Chondrocyte (in vitro differentiated cells): Measurements from ENCODE around the gene THRAP3. TPM values are rescaled to one million over a fixed set of nuclear protein-coding genes. Genes with fewer than 3 reads are reported as not detected.

Experiments used
- DNase-seq: peaks from one replicate; pipeline ENCODE4 v3.0.0; 2021; ENCODE audit warnings: mixed read lengths, low spot score
- H3K27ac Mint-ChIP-seq: one replicate; pipeline ENCODE4 v1.8.0; 2021; ENCODE audit warnings: mild to moderate bottlenecking, moderate library complexity, mixed read lengths; ENCODE audit not compliant: unreplicated experiment
- H3K27me3 Mint-ChIP-seq: 2 replicates; pipeline ENCODE4 v1.8.0; 2021; ENCODE audit warnings: low read depth, mixed read lengths
- H3K36me3 Mint-ChIP-seq: 2 replicates; pipeline ENCODE4 v1.8.0; 2021; ENCODE audit warnings: low read depth, mixed read lengths
- H3K4me1 Mint-ChIP-seq: 2 replicates; pipeline ENCODE4 v1.8.0; 2021; ENCODE audit warnings: low read depth, mild to moderate bottlenecking, mixed read lengths
- H3K4me3 Mint-ChIP-seq: one replicate; pipeline ENCODE4 v1.8.0; 2021; ENCODE audit warnings: mild to moderate bottlenecking, moderate library complexity, mixed read lengths; ENCODE audit not compliant: unreplicated experiment
- H3K9me3 Mint-ChIP-seq: 2 replicates; pipeline ENCODE4 v1.8.0; 2021; ENCODE audit warnings: low read depth, mixed read lengths
- long read RNA-seq: library from polyadenylated mRNA; stranded (forward); transcript quantifications from one replicate; pipeline ENCODE4 v2.0.0, GENCODE V29; 2021
- total RNA-seq: library from RNA; stranded (reverse); gene quantifications from 3 replicates; pipeline ENCODE4 v1.2.1, GENCODE V29; 2021
- TF ChIP-seq, protein P1 (sequence below): fragments of 200-600 bp; sonication (generic); IDR thresholded peaks from 2 replicates; pipeline ENCODE4 v1.5.0; 2021; ENCODE audit warnings: antibody characterized with exemption, mild to moderate bottlenecking, moderate library complexity

THRAP3 gene, protein sequence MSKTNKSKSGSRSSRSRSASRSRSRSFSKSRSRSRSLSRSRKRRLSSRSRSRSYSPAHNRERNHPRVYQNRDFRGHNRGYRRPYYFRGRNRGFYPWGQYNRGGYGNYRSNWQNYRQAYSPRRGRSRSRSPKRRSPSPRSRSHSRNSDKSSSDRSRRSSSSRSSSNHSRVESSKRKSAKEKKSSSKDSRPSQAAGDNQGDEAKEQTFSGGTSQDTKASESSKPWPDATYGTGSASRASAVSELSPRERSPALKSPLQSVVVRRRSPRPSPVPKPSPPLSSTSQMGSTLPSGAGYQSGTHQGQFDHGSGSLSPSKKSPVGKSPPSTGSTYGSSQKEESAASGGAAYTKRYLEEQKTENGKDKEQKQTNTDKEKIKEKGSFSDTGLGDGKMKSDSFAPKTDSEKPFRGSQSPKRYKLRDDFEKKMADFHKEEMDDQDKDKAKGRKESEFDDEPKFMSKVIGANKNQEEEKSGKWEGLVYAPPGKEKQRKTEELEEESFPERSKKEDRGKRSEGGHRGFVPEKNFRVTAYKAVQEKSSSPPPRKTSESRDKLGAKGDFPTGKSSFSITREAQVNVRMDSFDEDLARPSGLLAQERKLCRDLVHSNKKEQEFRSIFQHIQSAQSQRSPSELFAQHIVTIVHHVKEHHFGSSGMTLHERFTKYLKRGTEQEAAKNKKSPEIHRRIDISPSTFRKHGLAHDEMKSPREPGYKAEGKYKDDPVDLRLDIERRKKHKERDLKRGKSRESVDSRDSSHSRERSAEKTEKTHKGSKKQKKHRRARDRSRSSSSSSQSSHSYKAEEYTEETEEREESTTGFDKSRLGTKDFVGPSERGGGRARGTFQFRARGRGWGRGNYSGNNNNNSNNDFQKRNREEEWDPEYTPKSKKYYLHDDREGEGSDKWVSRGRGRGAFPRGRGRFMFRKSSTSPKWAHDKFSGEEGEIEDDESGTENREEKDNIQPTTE
- 88.7 to 106 TPM (median 106 TPM) in 3 replicates for total RNA-seq
- long read RNA-seq, full-length matches to known transcripts, result 1 of 10 reads
- long read RNA-seq, partial matches to known transcripts, result 1 of 10 reads
- long read RNA-seq, other reads (novel, unspliced or antisense), result 8 of 10 reads

GRCh38 chr1:36223996-36224536, at the start of gene THRAP3:
Gene THRAP3, plus strand, starts transcription at chr1:36224443. Its CDS starts 58,121 bp downstream, at chr1:36282564.
- Mint-ChIP-seq H3K36me3 (peaks cover 7% of the 10 kb centered on the region), H3K4me3 (peak within 1 kb of the TSS; percentile 88), H3K27ac (peak within 1 kb of the TSS; percentile 100), H3K9me3 (no peaks in the 10 kb centered on the region), H3K27me3 (no peaks in the 10 kb centered on the region), H3K4me1 (peaks cover 32% of the 10 kb centered on the region)
- TF ChIP-seq, protein P1, sequence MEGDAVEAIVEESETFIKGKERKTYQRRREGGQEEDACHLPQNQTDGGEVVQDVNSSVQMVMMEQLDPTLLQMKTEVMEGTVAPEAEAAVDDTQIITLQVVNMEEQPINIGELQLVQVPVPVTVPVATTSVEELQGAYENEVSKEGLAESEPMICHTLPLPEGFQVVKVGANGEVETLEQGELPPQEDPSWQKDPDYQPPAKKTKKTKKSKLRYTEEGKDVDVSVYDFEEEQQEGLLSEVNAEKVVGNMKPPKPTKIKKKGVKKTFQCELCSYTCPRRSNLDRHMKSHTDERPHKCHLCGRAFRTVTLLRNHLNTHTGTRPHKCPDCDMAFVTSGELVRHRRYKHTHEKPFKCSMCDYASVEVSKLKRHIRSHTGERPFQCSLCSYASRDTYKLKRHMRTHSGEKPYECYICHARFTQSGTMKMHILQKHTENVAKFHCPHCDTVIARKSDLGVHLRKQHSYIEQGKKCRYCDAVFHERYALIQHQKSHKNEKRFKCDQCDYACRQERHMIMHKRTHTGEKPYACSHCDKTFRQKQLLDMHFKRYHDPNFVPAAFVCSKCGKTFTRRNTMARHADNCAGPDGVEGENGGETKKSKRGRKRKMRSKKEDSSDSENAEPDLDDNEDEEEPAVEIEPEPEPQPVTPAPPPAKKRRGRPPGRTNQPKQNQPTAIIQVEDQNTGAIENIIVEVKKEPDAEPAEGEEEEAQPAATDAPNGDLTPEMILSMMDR, result no peak
- peak; percentile 99 for DNase-seq

DNA sequence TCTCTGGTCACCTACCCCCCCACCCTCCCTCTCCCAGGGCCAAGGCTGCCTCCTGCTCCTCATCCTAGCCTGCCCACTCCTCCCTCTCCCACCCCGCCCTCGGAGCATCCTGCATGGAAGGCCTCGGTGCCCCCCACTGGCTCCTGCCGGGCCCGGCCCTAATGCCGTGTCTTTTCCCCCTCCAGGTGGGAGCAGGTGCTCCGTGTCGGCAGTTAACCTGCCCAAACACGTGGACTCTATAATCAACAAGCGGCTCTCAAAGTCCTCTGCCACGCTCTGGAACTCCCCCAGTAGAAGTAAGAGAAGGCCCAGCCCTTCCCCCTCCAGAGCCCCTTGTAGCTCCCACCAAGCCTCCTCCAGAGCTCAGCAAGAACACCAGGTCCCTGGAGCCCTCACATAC, 49.5 kb upstream of the THRAP3 start:
- Mint-ChIP-seq H3K27me3 (no peaks in the 10 kb centered on the region), H3K9me3 (no peaks in the 10 kb centered on the region), H3K27ac (peak overlapping the region; percentile 79), H3K36me3 (peaks cover 26% of the 10 kb centered on the region), H3K4me3 (no peak overlapping the region), H3K4me1 (peaks cover 26% of the 10 kb centered on the region)
- DNase-seq, result no peak
- TF ChIP-seq, protein P1, result no peak

- DNase-seq, result no peak
- Mint-ChIP-seq H3K9me3 (no peaks in the 10 kb centered on the region), H3K27ac (peak overlapping the region; percentile 79), H3K27me3 (no peaks in the 10 kb centered on the region), H3K4me3 (no peak overlapping the region), H3K36me3 (peaks cover 33% of the 10 kb centered on the region), H3K4me1 (peaks cover 22% of the 10 kb centered on the region)
- TF ChIP-seq, protein P1, result no peak
Measured at GRCh38 chr1:36175137-36176095, 48.8 kb upstream of the THRAP3 start.

DNA sequence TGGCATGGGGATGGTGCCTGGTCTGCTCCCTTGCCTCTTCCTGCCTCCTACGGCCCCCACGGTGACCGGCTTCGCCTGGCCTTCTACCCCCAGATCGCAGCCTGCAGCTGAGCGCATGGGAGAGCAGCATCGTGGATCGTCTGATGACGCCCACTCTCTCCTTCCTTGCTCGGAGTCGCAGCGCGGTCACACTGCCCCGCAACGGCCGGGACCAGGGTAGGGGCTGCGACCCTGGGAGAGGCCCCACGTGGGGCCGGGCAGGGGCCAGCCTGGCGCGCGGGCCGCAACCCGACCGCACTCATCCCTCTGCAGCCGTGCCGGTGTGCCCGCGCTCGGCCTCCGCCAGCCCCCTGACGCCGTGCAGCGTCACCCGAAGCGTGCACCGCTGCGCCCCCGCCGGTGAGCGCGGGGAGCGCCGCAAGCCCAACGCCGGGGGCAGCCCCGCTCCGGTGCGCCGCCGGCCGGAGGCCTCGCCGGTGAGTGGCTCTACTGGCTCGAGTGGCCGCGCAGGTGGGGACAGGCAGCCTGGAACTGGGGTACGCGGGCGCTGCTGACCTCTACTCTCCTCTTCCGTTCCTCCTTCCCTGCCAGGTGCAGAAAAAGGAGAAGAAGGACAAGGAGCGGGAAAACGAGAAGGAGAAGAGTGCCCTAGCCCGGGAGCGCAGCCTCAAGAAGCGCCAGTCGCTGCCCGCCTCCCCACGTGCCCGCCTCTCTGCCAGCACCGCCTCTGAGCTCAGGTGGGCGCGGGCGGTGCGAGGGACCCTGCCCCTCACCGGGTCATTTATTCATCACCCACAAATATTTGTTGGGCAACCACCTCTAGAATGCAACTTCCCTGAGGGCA, 47.9 kb upstream of the THRAP3 start:
- TF ChIP-seq, protein P1, result no peak
- H3K36me3 Mint-ChIP-seq, result peaks cover 36% of the 10 kb centered on the region
- no peak overlapping the region for H3K27ac Mint-ChIP-seq
- no peak overlapping the region for H3K4me3 Mint-ChIP-seq
- DNase-seq, result no peak
- H3K9me3 Mint-ChIP-seq, result no peaks in the 10 kb centered on the region
- peaks cover 18% of the 10 kb centered on the region for H3K4me1 Mint-ChIP-seq
- H3K27me3 Mint-ChIP-seq, result no peaks in the 10 kb centered on the region
